ENCODE measurements around the gene NEK7.

- TF ChIP-seq CTCF (IDR thresholded peaks at IDR 0.05) (no peak), EP300 (IDR thresholded peaks at IDR 0.05) (no peak)
Observed at GRCh38 chr1:198316546-198317100, 159.8 kb downstream of the NEK7 start.

All from suprapubic skin (tissue), 3 donors.